Measurements from ENCODE around the gene PRKAR1B. TPM values are rescaled to one million over a fixed set of nuclear protein-coding genes. Genes with fewer than 3 reads are reported as not detected.

Gene PRKAR1B
- total RNA-seq, 1 donor from 2014 or later: 14.7 TPM

GRCh38 chr7:727806-728460 is 852 bp upstream of the PRKAR1B start:
- FAIRE-seq (no peak), DNase-seq (ENCODE audit: low read depth) (no peak)
- H3K36me3 Mint-ChIP-seq (ENCODE audit: low read depth, unreplicated experiment): peaks cover 32% of the 10 kb centered on the region
- no peaks in the 10 kb centered on the region for H3K27me3 ChIP-seq (ENCODE audit: insufficient read depth, low read length)
- H3K4me3 ChIP-seq (ENCODE audit: insufficient read depth, low read depth, low read length): peak overlapping the region; percentile 50
- peaks cover 31% of the 10 kb centered on the region for H3K4me1 Mint-ChIP-seq (ENCODE audit: low read depth, unreplicated experiment)
- H3K9ac ChIP-seq (ENCODE audit: low read length): peak overlapping the region; percentile 54
- no peaks in the 10 kb centered on the region for H3K36me3 ChIP-seq (ENCODE audit: insufficient read depth, low read length)
- TF ChIP-seq EZH2 (IDR thresholded peaks at IDR 0.05; ENCODE audit: insufficient read depth, low read length) (no peak), CTCF (IDR thresholded peaks at IDR 0.05; ENCODE audit: insufficient read depth, low read depth, low read length) (no peak)
- H3K4me1 ChIP-seq (ENCODE audit: insufficient read depth, low read length): peaks cover 42% of the 10 kb centered on the region
- no peaks in the 10 kb centered on the region for H3K27me3 Mint-ChIP-seq (ENCODE audit: low read depth, unreplicated experiment)
- H3K27ac ChIP-seq (ENCODE audit: low read depth, low read length): no peak overlapping the region
- peak overlapping the region; percentile 88 for H3K4me2 ChIP-seq (ENCODE audit: low read length)
- H3K79me2 ChIP-seq (ENCODE audit: insufficient read depth, low read length): peaks cover 51% of the 10 kb centered on the region
- peaks cover 6% of the 10 kb centered on the region for H3K9me3 Mint-ChIP-seq (ENCODE audit: unreplicated experiment)
- peak overlapping the region; percentile 72 for H3K27ac Mint-ChIP-seq (ENCODE audit: unreplicated experiment)
- no peak overlapping the region for H2AFZ ChIP-seq (ENCODE audit: low read depth, low read length)
- H3K9me3 ChIP-seq (ENCODE audit: insufficient read depth, low read depth, low read length): peaks cover 3% of the 10 kb centered on the region
- H3K4me3 Mint-ChIP-seq (ENCODE audit: unreplicated experiment): peak overlapping the region; percentile 87
- peaks cover 41% of the 10 kb centered on the region for H4K20me1 ChIP-seq (ENCODE audit: insufficient read depth, low read length)

GRCh38 chr7:726854-727103 is 302 bp downstream of the PRKAR1B start:
- Histone ChIP-seq H3K27ac (ENCODE audit: low read depth, low read length) (no peak overlapping the region), H3K79me2 (ENCODE audit: insufficient read depth, low read length) (peaks cover 40% of the 10 kb centered on the region), H3K9ac (ENCODE audit: low read length) (peak overlapping the region; percentile 74), H3K36me3 (ENCODE audit: insufficient read depth, low read length) (no peaks in the 10 kb centered on the region), H3K9me3 (ENCODE audit: insufficient read depth, low read depth, low read length) (peaks cover 3% of the 10 kb centered on the region), H3K4me1 (ENCODE audit: insufficient read depth, low read length) (peaks cover 33% of the 10 kb centered on the region), H3K4me2 (ENCODE audit: low read length) (peak overlapping the region; percentile 88), H4K20me1 (ENCODE audit: insufficient read depth, low read length) (peaks cover 30% of the 10 kb centered on the region), H2AFZ (ENCODE audit: low read depth, low read length) (peak overlapping the region; percentile 90), H3K4me3 (ENCODE audit: insufficient read depth, low read depth, low read length) (peak overlapping the region; percentile 65), H3K27me3 (ENCODE audit: insufficient read depth, low read length) (no peaks in the 10 kb centered on the region)
- Mint-ChIP-seq H3K4me1 (ENCODE audit: low read depth, unreplicated experiment) (peaks cover 24% of the 10 kb centered on the region), H3K36me3 (ENCODE audit: low read depth, unreplicated experiment) (peaks cover 31% of the 10 kb centered on the region), H3K4me3 (ENCODE audit: unreplicated experiment) (no peak overlapping the region), H3K27me3 (ENCODE audit: low read depth, unreplicated experiment) (no peaks in the 10 kb centered on the region), H3K9me3 (ENCODE audit: unreplicated experiment) (peaks cover 8% of the 10 kb centered on the region), H3K27ac (ENCODE audit: unreplicated experiment) (no peak overlapping the region)
- no peak for FAIRE-seq
- TF ChIP-seq EZH2 (IDR thresholded peaks at IDR 0.05; ENCODE audit: insufficient read depth, low read length) (no peak), CTCF (IDR thresholded peaks at IDR 0.05; ENCODE audit: insufficient read depth, low read depth, low read length) (no peak)
- no peak for DNase-seq (ENCODE audit: low read depth)

GRCh38 chr7:726084-726853 is 812 bp downstream of the PRKAR1B start, which contains the start of gene DNAAF5:
TSS of gene DNAAF5 (plus strand) at chr7:726699. CDS start at chr7:726721, 22 bp downstream.
- Histone ChIP-seq H3K27me3 (ENCODE audit: insufficient read depth, low read length) (no peaks in the 10 kb centered on the region), H3K9me3 (ENCODE audit: insufficient read depth, low read depth, low read length) (peaks cover 3% of the 10 kb centered on the region), H3K79me2 (ENCODE audit: insufficient read depth, low read length) (peaks cover 35% of the 10 kb centered on the region), H3K4me1 (ENCODE audit: insufficient read depth, low read length) (peaks cover 28% of the 10 kb centered on the region), H2AFZ (ENCODE audit: low read depth, low read length) (peak within 1 kb of the TSS; percentile 90), H3K36me3 (ENCODE audit: insufficient read depth, low read length) (no peaks in the 10 kb centered on the region), H3K9ac (ENCODE audit: low read length) (peak within 1 kb of the TSS; percentile 74), H4K20me1 (ENCODE audit: insufficient read depth, low read length) (peaks cover 25% of the 10 kb centered on the region), H3K4me3 (ENCODE audit: insufficient read depth, low read depth, low read length) (peak within 1 kb of the TSS; percentile 65), H3K4me2 (ENCODE audit: low read length) (peak within 1 kb of the TSS; percentile 88), H3K27ac (ENCODE audit: low read depth, low read length) (no peak within 1 kb of the TSS)
- no peak for FAIRE-seq
- no peak for TF ChIP-seq CTCF (IDR thresholded peaks at IDR 0.05; ENCODE audit: insufficient read depth, low read depth, low read length)
- no peak for TF ChIP-seq EZH2 (IDR thresholded peaks at IDR 0.05; ENCODE audit: insufficient read depth, low read length)
- Mint-ChIP-seq H3K4me3 (ENCODE audit: unreplicated experiment) (peak within 1 kb of the TSS; percentile 83), H3K4me1 (ENCODE audit: low read depth, unreplicated experiment) (peaks cover 20% of the 10 kb centered on the region), H3K36me3 (ENCODE audit: low read depth, unreplicated experiment) (peaks cover 33% of the 10 kb centered on the region), H3K9me3 (ENCODE audit: unreplicated experiment) (peaks cover 9% of the 10 kb centered on the region), H3K27me3 (ENCODE audit: low read depth, unreplicated experiment) (no peaks in the 10 kb centered on the region), H3K27ac (ENCODE audit: unreplicated experiment) (no peak within 1 kb of the TSS)
- DNase-seq (ENCODE audit: low read depth): peak; percentile 68

All from astrocyte (in vitro differentiated cells and primary cell).